MG63 (cell line): ENCODE measurements around the gene QRFP. TPM values are rescaled to one million over a fixed set of nuclear protein-coding genes. Genes with fewer than 3 reads are reported as not detected.

ENCODE experiments used
- DNase-seq: peaks from one replicate; pipeline ENCODE4 v3.0.0-alpha.2; 2020
- H3K27me3 ChIP-seq: fragments of 250-450 bp; sonication (Bioruptor Pico); 2 replicates; pipeline ENCODE4 v1.5.1; 2020; ENCODE audit warnings: mild to moderate bottlenecking, moderate library complexity
- H3K36me3 ChIP-seq: fragments of 250-450 bp; sonication (Bioruptor Pico); 2 replicates; pipeline ENCODE4 v1.5.1; 2020; ENCODE audit warnings: mild to moderate bottlenecking, moderate library complexity
- H3K4me3 ChIP-seq: fragments of 250-450 bp; sonication (Bioruptor Pico); 2 replicates; pipeline ENCODE4 v1.5.1; 2020; ENCODE audit warnings: mild to moderate bottlenecking, moderate library complexity
- H3K9me3 ChIP-seq: fragments of 250-450 bp; sonication (Bioruptor Pico); 2 replicates; pipeline ENCODE4 v1.5.1; 2020; ENCODE audit warnings: mild to moderate bottlenecking, moderate library complexity
- total RNA-seq: library from RNA; depleted of rRNA; stranded (reverse); fragments of >200 nt; shearing (Covaris generic); gene quantifications from 2 replicates; pipeline ENCODE4 v1.2.3, GENCODE V29; 2014; ENCODE audit warnings: low replicate concordance

The QRFP gene
- total RNA-seq, 1 experiment from 2014 or later = not detected

DNA sequence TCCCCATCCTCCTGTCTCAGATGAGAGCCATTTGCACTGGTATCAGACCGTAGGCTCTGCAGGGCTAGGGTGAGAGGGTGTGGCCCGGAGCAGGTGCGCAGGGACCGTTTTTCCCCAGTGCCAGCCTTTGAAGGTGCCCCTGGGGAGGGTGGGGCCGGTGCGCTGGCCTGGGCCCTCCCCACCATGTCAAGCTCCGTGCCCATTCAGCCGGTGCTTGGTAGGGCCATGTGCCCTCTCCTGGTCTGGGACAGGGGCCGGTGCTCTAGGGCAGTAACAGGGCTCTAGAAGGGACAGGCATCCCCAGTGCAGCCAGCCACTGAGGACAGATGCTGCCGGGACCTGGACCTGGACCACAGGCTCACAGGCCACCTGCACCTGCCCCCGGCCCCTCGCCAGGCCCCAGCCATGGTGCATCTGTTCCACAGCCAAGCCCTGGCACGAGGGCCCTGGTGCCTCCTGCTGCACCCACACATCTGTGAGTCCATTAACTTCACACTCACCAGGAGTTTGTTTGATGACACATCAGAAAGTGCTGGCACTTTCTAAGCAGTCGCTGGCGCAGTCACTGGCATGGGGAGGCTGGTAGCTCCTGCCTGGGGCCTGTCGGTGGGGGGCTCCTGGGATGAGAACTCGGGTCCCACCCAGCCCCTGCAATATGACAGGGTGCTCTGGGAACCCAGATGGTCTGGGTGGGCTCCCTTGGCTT lies 5.0 kb upstream of the QRFP start:
- DNase-seq = peak; percentile 67
- Histone ChIP-seq H3K9me3 (no peaks in the 10 kb centered on the region), H3K36me3 (no peaks in the 10 kb centered on the region)

DNA sequence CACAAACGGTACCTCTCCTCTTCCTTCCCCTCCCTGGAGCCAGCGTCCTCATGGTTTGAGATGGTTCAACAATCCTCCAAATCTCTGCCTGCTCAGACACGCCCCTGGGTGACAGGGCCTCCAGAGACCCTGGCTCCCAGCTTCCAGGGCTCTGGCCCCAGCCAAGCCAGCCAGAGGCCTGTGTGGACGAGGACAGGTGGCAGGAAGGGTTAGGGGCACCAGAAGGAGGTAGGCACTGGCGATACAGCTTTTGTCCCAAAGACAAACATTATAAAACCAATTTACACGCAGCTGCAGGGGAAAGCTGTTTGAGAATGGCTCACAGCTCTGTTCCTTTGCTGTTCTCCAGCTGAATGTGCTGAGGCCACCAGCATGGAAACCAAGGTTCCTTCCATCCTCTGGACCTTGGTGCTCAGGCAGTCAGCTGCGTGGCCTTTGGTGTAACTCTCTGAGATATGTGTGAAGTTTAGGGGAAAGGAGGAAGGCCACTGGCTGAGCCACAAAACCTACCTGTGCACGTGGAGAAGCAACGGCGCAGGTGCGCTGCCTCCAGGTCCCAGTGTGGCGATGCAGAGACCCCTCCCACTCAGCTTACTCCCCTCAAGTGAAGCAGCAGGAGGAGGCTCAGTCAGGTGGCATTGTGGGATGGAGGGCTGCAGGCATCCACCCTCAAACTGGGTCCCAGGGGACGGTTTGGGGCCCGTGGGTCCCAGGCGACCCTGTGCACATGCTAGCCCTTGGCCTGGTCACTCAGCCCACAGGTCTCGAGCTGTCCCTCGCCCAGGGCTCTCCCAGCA lies 4.3 kb upstream of the QRFP start:
- Histone ChIP-seq H3K4me3 (no peak overlapping the region), H3K36me3 (no peaks in the 10 kb centered on the region), H3K9me3 (no peaks in the 10 kb centered on the region), H3K27me3 (no peaks in the 10 kb centered on the region)
- no peak for DNase-seq

More for the DNA sequence above, 5.0 kb upstream of the QRFP start:
- Histone ChIP-seq H3K4me3 (no peak overlapping the region), H3K27me3 (no peaks in the 10 kb centered on the region)

DNA sequence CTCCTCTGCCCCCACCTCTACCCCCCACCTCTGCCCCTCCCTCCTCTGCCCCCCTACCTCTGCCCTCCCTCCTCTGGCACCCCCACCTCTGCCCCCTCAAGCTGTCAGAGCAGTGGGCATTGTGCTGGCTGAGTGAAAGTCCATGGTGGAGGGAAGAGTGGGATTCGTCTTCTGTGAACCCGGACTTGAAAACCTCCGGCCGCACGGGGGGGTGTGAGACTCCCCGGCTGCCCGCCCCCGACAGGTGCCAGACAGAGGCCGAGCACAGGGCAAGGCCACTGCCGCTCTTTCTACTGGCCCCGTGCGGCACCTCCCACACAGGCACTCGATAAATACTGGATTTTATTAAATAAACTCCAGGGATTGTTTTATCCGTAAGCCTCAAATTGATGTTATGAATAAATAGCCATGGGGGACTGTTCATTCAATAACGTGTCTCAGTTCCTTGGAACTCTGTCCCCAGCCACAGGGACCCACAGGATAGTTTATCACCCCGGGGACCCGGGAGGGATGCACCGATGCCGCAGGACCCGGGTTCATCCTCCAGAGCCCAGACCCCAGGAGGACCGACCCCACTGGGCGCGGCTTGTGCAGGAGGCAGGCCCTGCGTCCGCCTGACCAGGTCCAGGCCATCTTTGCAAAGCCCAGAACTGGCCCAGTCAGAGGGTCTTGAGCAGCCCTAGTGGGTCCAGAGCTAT lies 2.6 kb upstream of the QRFP start:
- Histone ChIP-seq H3K4me3 (no peak overlapping the region), H3K36me3 (no peaks in the 10 kb centered on the region), H3K27me3 (no peaks in the 10 kb centered on the region), H3K9me3 (no peaks in the 10 kb centered on the region)
- no peak for DNase-seq

DNA sequence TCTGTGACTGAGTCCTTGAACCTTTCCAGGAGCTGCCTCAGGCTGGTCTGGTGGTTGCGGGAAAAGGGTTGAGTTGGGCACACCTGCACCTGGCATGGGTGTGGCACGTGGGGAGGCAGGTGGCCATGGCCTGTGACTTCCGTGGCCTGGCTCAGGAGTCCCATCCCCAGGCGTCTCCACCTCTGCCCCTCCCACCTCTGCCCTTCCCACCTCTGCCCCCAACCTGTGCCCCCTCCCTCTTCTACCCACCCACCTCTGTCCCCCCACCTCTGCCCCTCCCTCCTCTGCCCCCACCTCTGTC lies 1.9 kb upstream of the QRFP start:
- DNase-seq = no peak
- H3K36me3 ChIP-seq = peaks cover under 1% of the 10 kb centered on the region
- H3K9me3 ChIP-seq = no peaks in the 10 kb centered on the region
- H3K27me3 ChIP-seq = no peaks in the 10 kb centered on the region
- no peak overlapping the region for H3K4me3 ChIP-seq

DNA sequence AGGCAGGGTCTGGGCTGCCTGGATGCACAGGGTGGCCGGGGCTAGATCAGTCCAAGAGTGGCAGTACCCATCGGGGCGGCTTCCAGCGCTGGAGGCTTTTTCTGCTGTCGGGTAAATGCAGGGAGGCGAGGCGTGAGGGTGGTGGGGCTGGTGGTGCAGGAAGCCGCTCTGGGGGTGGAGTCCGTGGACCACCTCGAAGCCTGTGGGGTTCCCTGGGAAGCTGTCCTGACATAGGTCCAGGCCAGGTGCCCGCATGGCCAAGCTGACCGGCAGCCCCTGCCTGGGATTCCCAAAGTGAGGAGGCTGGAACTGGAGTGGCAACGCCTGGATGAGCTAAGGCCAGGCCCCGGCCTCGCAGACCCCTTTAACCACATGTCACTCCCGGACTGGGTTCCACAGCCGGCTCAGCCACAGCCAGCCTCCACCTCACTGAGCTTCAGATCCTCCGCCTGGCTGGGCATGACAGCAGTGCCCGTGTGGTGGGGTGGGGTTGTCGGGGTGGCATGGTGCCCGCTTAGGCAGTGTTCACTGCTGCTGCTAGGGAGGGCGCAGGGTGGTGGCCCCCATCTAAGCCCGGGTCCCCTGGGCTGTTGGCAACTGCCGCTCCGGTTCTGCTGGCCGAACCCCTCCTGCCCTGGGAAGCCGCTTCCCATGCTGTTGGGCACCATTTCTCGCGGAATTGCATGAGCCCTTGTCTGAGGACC lies 1.4 kb upstream of the QRFP start:
- H3K4me3 ChIP-seq = no peak overlapping the region

DNA sequence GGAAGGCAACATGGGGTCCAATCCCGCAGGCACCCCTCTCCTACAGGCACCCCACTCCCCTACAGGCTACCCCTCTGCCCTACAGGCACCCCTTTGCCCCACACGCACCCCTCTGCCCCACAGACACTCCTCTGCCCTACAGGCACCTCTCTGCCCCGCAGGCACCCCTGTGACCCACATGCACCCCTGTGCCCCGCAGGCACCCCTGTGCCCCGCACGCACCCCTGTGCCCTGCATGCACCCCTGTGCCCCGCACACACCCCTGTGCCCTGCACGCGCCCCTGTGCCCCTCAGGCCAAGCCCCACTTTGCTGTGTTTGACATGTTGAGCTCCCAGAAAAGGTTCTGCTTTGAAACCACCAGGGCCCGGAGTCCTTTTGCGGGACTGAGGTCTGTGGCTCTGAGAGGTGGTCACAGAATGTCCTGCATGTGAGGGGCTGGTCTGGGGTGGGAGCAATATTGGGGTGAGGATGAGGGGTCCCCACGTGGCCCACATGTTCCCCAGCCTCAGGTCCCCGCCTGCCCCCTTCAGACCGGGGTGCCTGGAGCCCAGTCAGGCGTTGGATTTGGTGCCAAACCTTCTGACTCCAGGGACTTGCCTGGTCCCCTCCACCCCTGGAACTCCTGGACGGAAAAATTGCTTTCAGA lies 616 bp upstream of the QRFP start:
- no peaks in the 10 kb centered on the region for H3K9me3 ChIP-seq
- no peak overlapping the region for H3K4me3 ChIP-seq
- no peaks in the 10 kb centered on the region for H3K27me3 ChIP-seq
- H3K36me3 ChIP-seq = peaks cover 13% of the 10 kb centered on the region
- no peak for DNase-seq

More for the DNA sequence above, 1.4 kb upstream of the QRFP start:
- Histone ChIP-seq H3K27me3 (no peaks in the 10 kb centered on the region), H3K36me3 (peaks cover 5% of the 10 kb centered on the region), H3K9me3 (no peaks in the 10 kb centered on the region)
- DNase-seq = no peak

DNA sequence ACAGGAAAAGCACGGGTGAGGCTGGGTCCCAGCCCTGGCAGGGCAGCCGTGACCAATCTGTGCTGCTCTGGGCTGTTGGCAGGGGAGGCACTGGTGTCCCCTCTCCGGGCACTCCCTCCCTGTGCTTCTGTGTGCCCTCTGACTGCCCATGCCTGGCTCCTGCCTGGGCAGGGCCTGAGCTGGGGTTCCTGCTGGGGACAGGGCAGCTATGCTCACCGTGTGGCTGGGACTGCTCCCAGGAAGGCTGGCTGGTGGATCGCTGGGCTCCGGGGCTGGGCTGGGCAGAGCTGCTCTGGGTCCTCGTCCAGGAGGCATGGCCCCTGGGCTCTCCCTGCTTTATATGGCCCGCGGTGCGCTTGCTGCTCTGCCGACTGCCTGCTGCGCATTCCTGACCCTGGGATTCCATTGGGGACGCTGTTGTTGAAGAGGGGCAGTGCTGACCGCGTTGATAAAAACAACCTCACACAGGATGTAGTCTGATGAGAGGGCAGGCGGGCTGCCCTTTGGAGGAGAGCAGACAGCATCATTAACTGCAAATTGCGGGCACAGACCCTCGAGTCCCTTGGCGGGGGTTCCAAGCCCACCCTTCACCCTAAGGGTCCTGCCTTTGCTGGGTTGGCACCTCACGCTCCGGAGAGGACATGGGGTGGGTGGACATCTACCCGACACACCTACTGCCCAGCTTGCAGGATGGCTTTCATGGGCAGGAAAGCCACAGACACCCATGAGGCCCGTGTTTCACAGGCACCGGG lies 955 bp downstream of the QRFP start:
- peaks cover 23% of the 10 kb centered on the region for H3K36me3 ChIP-seq
- DNase-seq = no peak
- H3K27me3 ChIP-seq = no peaks in the 10 kb centered on the region
- H3K9me3 ChIP-seq = no peaks in the 10 kb centered on the region
- H3K4me3 ChIP-seq = no peak overlapping the region

DNA sequence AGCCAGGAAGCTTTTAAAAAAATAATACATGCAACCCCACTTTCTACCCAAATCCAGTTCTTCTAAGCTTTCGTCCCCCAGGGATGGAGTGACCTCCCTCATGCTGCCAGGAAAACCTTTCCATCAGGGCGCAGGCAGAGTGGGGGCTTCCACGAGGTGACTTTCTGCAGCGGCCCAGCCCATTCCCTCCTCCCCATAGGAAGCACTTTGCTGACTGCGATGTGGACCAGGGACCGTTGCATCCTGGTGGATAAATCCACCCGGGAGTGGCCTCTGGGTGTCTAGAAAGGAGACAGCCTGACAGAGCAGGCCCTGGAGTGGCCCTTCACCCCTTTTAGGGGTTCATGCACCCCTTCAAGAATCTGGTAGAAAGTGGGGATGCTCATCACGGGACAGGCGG lies 1.6 kb downstream of the QRFP start:
- DNase-seq = no peak

DNA sequence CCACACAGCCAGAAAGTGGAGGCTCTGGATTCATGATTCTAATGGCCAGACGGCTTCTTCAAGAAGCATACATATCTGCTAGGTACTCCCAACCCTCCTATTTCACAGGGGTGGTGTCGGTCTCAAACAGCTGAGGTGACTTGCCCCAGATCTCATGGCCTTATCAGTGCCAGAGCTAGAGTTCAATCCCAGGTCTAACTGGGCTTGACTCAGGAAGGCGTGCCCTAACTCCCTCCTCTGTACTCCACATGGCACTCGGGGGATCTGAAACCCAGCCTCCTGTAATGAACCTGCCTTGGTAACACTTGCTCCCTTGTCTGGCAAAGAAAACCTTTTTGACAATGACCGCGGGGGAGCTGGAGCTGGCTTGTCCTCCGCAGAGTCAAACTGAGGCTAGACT lies 2.1 kb downstream of the QRFP start:
- Histone ChIP-seq H3K27me3 (no peaks in the 10 kb centered on the region), H3K36me3 (peaks cover 34% of the 10 kb centered on the region), H3K9me3 (no peaks in the 10 kb centered on the region), H3K4me3 (no peak overlapping the region)
- no peak for DNase-seq

More for the DNA sequence above, 1.6 kb downstream of the QRFP start:
- Histone ChIP-seq H3K36me3 (peaks cover 29% of the 10 kb centered on the region), H3K27me3 (no peaks in the 10 kb centered on the region), H3K9me3 (no peaks in the 10 kb centered on the region), H3K4me3 (no peak overlapping the region)

DNA sequence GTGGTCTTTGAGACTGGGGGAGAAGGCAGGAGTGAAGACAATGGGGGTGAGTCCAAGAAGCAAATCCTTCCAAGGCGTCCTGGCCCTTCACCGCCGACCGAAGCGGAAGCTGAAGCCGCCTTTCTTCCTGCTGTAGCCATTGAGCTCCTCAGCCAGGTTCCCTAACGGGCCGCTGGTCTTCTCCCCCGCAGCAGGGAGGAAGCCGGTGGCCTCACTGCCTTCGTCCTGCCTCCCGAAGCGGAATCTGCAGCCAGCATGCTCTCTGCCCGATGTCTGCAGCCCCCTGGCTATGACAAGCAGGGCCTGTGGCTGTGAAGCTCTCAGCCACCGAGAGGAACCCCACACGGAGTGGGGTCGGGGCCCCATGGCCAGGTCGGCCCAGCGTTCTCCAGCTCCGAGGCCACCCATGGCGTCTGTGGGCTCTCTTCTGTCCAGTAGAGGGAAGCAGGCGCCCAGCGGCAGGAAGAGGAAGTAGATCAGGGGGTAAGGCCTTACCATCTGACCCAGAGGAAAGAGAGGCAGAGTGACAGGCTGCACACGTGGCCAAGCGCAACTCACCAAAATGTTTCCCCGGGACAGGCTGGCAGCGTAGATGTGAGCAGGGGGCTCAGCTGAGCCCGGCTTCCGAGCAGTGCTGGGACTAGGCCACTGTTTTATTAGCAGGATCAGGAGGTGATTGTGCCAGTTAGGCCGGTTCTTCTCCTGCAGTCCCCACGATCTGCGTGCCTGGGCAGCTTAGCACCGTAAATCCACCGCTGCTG lies 3.1 kb downstream of the QRFP start:
- Histone ChIP-seq H3K4me3 (no peak overlapping the region), H3K36me3 (peaks cover 43% of the 10 kb centered on the region), H3K9me3 (no peaks in the 10 kb centered on the region), H3K27me3 (no peaks in the 10 kb centered on the region)
- DNase-seq = no peak

DNA sequence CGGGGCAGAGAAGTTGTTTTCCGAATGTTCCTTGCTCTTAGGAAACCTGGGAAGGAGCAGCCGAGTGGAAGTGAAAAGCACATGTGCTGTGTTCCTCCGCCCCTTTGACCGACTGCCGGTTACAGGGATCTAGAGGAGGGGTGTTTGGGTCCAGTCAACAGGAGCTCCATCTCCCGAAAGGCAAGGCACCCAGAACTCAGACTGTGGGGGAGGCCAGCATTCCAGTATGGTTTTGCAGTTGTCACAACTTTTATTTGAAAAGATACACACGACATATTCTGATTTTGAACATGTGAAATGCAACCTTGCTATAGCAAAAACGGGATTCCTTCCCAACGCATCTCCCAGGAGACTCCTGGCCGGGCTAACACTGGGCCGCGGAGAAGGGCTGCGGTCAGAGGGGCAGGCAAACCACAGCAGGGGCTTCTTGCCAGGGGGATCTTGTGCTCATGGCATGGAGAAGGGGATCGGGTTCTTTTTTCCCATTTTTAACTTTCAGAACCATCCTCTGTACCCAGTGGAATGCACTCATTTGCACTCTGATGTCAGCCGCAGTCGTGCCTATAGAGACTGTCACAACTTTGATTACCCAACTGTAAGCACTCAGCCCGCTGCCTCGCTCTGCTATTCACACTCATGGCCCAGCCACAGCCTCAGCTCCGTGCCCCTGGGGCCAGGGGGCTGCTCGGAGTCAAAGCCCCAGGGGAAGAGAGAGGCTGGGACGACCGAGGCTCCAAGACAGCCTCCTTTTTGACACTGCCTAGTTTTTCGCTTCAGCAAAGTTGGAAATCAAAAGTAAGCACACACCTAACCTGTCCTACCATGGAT lies 3.9 kb downstream of the QRFP start:
- peaks cover 48% of the 10 kb centered on the region for H3K36me3 ChIP-seq
- no peaks in the 10 kb centered on the region for H3K27me3 ChIP-seq
- no peak for DNase-seq
- no peak overlapping the region for H3K4me3 ChIP-seq
- no peaks in the 10 kb centered on the region for H3K9me3 ChIP-seq

DNA sequence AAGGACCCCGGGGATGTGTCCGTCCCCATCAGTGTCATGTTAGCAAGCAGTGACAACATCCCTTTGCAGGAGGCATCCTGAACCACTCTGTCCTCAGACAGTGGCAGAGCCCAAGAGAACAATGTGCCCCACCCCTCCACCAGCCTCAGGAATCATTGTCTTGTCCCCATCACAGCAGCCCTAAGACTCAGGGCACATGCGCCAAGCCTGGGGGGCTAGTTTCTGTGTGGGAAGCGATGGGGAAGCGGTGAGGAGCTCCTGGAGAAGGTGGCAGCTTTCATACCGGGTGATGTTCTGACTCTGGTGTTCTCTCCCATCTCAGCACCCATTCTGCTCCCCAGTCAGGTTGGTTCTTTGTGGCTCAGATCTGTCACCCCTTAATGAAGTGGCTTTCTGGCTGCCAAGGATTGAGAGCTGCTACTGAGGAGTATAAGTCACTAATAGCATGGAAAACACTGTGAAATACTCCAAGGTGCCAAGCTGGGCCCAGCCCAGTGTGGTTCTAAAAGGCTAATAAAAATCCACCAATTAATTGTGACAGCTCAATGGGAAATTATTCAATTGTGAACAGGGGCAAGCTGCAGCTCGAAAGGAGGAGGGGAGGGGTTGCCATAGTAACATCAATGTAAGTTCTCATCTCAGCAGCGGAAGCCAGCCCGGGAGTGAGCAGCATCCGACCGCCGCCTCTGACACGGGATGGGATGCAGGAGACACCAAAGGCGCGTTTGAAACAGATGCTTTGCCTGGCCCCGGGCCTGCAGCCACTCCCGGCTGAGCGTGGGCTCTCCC lies 4.7 kb downstream of the QRFP start:
- peaks cover 56% of the 10 kb centered on the region for H3K36me3 ChIP-seq
- no peaks in the 10 kb centered on the region for H3K27me3 ChIP-seq
- no peak overlapping the region for H3K4me3 ChIP-seq
- H3K9me3 ChIP-seq = no peaks in the 10 kb centered on the region
- DNase-seq = no peak

DNA sequence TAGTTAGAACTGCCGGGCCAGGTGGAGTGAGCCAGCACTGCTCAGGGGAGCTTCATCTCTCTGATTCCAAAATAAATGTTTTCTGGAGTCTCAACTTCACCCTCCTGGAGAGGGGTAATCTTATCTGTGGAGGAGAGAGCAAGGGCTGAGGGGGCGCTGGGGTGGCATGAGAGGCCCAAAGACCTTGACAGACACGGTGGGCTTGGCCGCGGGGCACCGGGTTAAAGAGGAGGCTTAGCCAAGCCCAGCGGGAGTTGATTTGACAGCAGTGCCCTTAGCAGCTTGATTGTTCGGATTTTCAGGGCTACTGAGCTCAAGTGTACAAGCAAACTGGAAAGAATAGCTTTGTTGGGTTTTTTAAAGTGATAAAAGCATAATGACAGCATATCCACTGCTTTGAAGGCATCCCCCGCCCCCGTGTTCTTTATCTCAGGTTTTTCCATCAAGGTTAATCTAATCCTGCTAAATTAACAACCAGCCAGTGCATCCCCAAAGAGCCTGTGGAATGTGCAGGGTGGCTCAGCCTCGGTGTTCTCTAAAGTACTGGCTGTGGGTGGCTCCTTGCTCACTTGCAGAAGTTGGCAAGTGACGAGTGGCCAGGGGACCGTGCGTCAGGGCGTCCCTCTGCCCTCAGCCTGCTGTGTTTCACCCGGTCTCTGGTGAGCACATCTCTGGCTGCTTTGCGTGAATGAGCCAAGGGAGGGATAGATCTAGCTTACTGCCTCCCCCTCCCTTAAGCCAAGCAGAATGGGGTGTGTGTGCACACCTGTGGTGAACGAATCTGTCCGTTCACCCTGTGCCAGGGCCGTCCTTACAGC lies 5.5 kb downstream of the QRFP start:
- no peak for DNase-seq
- no peaks in the 10 kb centered on the region for H3K27me3 ChIP-seq
- H3K9me3 ChIP-seq = no peaks in the 10 kb centered on the region
- H3K36me3 ChIP-seq = peaks cover 64% of the 10 kb centered on the region
- no peak overlapping the region for H3K4me3 ChIP-seq
